H1 (cell line): Measurements from ENCODE around the gene RUBCN. TPM values are rescaled to one million over a fixed set of nuclear protein-coding genes. Genes with fewer than 3 reads are reported as not detected.

ENCODE experiments used
- POLR2A ChIP-seq, 2 experiments: IDR thresholded peaks; 1 replicate in 1 of 2; 2 replicates in 1 of 2; pipeline ENCODE4 v1.6.1; 2011; ENCODE audit warnings: low read depth in 2 of 2, low read length in 2 of 2, mild to moderate bottlenecking in 2 of 2; ENCODE audit errors: control extremely low read depth in 1 of 2
- SP1 ChIP-seq: IDR thresholded peaks from 2 replicates; pipeline ENCODE4 v1.6.1; 2011; ENCODE audit warnings: low read depth, low read length
- polyA plus RNA-seq, 7 experiments: library from polyadenylated mRNA; depleted of rRNA in 3 of 7; stranded (reverse) in 5 of 7; unstranded in 2 of 7; fragments of >200 nt in 5 of 7; fragments of 200-250 nt in 2 of 7; gene quantifications; 1 replicate in 5 of 7; 2 replicates in 1 of 7; 4 replicates in 1 of 7; pipeline versions ENCODE4 v1.2.1 to v1.2.3, GENCODE V29; 2011 to 2013; ENCODE audit warnings: missing spikeins in 2 of 7, mixed read lengths in 2 of 7
- total RNA-seq: library from RNA; stranded (reverse); fragmentation: NEBNext Ultra II Directional; extraction: Animal tissue kit (Norgen Biotek cat#: 25700); gene quantifications from 2 replicates; pipeline ENCODE4 v1.2.1, GENCODE V29; 2021
- TF ChIP-seq, protein P1 (sequence below): fragments of 300-600 bp; sonication (generic); IDR thresholded peaks from 2 replicates; pipeline ENCODE4 v1.7.1; 2012; ENCODE audit warnings: low read length, moderate library complexity, mild to moderate bottlenecking, inconsistent platforms; ENCODE audit not compliant: insufficient replicate concordance
- TF ChIP-seq, protein P2 (sequence below), 3 experiments: IDR thresholded peaks; 1 replicate in 2 of 3; 2 replicates in 1 of 3; pipeline versions ENCODE4 v1.5.1 to v1.6.1; 2011; ENCODE audit warnings: low read length in 3 of 3, mild to moderate bottlenecking in 3 of 3, inconsistent platforms in 2 of 3, low read depth in 1 of 3, moderate library complexity in 1 of 3; ENCODE audit not compliant: insufficient read depth in 1 of 3; ENCODE audit errors: control extremely low read depth in 1 of 3

The RUBCN gene
- total and polyA plus RNA-seq, 2 of the 8 experiments (the other 6 are each of a cell fraction or from before 2014, with no cell fraction given), result 9.3 to 21.9 TPM

DNA sequence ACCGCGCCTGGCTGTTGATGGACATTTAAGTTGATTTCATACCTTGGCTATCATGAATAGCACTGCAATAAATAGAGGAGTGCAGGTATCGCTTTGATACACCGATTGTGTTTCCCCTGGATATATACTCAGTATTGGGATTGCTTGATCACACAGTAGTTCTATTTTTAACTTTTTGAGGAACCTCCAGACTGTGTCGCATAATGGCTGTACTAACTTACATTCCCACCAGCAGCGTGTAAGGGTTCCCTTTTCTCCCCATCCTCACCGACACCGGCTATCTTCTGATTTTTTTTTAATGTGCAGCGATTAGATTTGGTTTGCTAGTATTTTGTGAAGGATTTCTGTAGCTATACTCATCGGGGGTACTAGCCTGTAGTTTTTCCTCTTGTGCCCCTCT lies 16.0 kb downstream of the RUBCN start (continued):
- TF ChIP-seq, protein P1, sequence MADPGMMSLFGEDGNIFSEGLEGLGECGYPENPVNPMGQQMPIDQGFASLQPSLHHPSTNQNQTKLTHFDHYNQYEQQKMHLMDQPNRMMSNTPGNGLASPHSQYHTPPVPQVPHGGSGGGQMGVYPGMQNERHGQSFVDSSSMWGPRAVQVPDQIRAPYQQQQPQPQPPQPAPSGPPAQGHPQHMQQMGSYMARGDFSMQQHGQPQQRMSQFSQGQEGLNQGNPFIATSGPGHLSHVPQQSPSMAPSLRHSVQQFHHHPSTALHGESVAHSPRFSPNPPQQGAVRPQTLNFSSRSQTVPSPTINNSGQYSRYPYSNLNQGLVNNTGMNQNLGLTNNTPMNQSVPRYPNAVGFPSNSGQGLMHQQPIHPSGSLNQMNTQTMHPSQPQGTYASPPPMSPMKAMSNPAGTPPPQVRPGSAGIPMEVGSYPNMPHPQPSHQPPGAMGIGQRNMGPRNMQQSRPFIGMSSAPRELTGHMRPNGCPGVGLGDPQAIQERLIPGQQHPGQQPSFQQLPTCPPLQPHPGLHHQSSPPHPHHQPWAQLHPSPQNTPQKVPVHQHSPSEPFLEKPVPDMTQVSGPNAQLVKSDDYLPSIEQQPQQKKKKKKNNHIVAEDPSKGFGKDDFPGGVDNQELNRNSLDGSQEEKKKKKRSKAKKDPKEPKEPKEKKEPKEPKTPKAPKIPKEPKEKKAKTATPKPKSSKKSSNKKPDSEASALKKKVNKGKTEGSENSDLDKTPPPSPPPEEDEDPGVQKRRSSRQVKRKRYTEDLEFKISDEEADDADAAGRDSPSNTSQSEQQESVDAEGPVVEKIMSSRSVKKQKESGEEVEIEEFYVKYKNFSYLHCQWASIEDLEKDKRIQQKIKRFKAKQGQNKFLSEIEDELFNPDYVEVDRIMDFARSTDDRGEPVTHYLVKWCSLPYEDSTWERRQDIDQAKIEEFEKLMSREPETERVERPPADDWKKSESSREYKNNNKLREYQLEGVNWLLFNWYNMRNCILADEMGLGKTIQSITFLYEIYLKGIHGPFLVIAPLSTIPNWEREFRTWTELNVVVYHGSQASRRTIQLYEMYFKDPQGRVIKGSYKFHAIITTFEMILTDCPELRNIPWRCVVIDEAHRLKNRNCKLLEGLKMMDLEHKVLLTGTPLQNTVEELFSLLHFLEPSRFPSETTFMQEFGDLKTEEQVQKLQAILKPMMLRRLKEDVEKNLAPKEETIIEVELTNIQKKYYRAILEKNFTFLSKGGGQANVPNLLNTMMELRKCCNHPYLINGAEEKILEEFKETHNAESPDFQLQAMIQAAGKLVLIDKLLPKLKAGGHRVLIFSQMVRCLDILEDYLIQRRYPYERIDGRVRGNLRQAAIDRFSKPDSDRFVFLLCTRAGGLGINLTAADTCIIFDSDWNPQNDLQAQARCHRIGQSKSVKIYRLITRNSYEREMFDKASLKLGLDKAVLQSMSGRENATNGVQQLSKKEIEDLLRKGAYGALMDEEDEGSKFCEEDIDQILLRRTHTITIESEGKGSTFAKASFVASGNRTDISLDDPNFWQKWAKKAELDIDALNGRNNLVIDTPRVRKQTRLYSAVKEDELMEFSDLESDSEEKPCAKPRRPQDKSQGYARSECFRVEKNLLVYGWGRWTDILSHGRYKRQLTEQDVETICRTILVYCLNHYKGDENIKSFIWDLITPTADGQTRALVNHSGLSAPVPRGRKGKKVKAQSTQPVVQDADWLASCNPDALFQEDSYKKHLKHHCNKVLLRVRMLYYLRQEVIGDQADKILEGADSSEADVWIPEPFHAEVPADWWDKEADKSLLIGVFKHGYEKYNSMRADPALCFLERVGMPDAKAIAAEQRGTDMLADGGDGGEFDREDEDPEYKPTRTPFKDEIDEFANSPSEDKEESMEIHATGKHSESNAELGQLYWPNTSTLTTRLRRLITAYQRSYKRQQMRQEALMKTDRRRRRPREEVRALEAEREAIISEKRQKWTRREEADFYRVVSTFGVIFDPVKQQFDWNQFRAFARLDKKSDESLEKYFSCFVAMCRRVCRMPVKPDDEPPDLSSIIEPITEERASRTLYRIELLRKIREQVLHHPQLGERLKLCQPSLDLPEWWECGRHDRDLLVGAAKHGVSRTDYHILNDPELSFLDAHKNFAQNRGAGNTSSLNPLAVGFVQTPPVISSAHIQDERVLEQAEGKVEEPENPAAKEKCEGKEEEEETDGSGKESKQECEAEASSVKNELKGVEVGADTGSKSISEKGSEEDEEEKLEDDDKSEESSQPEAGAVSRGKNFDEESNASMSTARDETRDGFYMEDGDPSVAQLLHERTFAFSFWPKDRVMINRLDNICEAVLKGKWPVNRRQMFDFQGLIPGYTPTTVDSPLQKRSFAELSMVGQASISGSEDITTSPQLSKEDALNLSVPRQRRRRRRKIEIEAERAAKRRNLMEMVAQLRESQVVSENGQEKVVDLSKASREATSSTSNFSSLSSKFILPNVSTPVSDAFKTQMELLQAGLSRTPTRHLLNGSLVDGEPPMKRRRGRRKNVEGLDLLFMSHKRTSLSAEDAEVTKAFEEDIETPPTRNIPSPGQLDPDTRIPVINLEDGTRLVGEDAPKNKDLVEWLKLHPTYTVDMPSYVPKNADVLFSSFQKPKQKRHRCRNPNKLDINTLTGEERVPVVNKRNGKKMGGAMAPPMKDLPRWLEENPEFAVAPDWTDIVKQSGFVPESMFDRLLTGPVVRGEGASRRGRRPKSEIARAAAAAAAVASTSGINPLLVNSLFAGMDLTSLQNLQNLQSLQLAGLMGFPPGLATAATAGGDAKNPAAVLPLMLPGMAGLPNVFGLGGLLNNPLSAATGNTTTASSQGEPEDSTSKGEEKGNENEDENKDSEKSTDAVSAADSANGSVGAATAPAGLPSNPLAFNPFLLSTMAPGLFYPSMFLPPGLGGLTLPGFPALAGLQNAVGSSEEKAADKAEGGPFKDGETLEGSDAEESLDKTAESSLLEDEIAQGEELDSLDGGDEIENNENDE, result no peak
- TF ChIP-seq, protein P2, sequence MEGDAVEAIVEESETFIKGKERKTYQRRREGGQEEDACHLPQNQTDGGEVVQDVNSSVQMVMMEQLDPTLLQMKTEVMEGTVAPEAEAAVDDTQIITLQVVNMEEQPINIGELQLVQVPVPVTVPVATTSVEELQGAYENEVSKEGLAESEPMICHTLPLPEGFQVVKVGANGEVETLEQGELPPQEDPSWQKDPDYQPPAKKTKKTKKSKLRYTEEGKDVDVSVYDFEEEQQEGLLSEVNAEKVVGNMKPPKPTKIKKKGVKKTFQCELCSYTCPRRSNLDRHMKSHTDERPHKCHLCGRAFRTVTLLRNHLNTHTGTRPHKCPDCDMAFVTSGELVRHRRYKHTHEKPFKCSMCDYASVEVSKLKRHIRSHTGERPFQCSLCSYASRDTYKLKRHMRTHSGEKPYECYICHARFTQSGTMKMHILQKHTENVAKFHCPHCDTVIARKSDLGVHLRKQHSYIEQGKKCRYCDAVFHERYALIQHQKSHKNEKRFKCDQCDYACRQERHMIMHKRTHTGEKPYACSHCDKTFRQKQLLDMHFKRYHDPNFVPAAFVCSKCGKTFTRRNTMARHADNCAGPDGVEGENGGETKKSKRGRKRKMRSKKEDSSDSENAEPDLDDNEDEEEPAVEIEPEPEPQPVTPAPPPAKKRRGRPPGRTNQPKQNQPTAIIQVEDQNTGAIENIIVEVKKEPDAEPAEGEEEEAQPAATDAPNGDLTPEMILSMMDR (IDR thresholded peaks at IDR 0.05; ENCODE audit: control extremely low read depth in 1 of 3, insufficient read depth in 1 of 3, low read depth in 1 of 3, low read length in 3 of 3), result no peak
- no peak for TF ChIP-seq POLR2A (IDR thresholded peaks at IDR 0.05; ENCODE audit: control extremely low read depth in 1 of 2, low read depth in 2 of 2, low read length in 2 of 2)
- no peak for TF ChIP-seq SP1
